ENCODE measurements around the gene NETO1.

- TF ChIP-seq CTCF (IDR thresholded peaks at IDR 0.05) (no peak), EP300 (IDR thresholded peaks at IDR 0.05; ENCODE audit: low read depth) (no peak)
Measured at GRCh38 chr18:72869226-72870185, 1.7 kb upstream of the NETO1 start.

Data from transverse colon (tissue), 3 donors.